AG08396 (cell line): ENCODE results near the gene CNIH2.
"Not testable (repeated sequence)": the region's sequence is repeated elsewhere in the genome, so short reads cannot be mapped to it uniquely, and the experiment has no call there.

ENCODE experiments used
- DNase-seq: peaks from one replicate; pipeline ENCODE4 v3.0.0; 2012; ENCODE audit warnings: low spot score, mixed read lengths

Gene CNIH2

DNA sequence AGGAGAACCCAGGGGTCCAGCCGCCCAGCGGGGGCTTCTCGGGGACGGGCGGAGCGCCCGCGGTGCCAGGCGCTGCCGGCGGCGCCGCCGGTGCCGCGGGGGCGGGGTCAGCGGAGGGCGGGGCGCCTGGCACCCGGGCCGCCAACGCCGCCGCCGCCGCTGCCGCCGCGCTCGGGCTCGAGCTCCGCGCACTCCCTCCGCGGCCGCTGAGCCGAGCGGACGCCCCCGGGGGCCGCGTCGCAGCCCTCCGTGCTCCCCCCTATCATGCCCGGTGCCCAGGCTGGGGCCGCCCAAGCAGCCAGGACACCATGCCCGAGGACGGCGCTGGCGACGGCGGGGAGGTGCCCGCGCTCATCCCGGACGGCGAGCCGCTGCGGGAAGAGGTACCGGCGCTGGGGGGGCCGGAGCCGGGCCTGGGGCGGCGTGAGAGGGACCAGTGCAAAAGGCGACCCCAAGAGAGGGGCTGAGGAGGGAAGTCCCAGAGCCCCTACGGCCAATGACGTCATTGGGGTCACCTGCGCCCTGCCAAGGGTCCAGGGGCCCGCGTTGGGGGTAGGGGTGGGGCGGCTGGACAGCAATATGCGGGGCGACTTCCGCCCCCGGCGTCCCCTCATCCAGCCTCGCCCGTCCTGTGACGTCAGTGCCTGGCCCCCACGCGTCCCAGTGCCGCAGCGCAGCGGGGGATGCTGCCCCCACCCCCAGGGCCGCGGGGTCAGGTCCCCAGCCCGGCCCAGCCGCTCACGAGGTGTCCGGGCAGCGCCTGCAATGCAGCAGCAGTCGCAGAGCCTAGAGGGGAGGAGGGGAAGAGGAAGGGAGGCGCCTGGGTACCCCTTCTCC, 13.9 kb downstream of the CNIH2 start, which contains the start of gene TMEM151A:
Gene TMEM151A (plus strand): TSS at position 189 of the 837 bp plus-strand sequence. CDS start 120 bp downstream, at position 309.
- no peak for DNase-seq

DNA sequence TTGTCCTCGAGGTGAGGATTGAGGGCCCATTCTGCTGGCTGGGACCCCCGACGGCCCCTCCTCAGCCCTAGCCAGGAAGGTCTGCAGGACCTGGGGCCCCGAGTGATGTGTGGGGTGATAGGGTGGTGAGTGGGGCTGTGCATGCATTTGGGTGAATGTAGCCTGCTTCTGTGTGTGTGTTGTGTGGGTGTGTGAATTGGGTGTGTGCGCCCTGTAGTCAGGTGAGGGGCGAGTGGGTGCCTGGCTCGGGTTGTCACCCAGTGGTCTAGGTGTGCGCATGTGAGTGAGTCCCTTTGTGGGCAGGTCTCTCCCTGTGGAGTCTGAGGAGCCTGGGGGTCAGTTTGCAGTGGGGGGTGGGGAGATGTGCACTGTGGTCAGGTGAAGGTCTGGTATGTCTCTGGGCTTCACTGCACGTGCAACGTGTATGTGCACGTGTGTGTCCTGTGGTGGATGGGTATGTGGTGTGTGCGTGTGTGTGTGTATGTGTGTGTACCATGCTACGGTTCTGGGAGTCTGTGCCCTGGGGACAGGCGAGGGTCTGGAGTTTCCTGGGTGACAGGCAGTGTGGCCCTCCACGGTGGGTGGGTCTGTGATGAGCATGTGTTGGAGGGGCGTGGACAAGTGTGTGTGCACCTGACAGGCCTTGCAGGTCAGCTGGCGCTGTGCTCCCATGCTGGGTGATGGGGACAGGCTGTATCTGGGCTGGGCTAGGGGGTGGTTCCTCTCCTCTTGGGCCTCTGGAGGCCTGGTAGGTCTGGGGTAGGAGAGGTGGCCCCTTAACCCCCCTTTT, 14.8 kb downstream of the CNIH2 start:
- DNase-seq = no peak

DNA sequence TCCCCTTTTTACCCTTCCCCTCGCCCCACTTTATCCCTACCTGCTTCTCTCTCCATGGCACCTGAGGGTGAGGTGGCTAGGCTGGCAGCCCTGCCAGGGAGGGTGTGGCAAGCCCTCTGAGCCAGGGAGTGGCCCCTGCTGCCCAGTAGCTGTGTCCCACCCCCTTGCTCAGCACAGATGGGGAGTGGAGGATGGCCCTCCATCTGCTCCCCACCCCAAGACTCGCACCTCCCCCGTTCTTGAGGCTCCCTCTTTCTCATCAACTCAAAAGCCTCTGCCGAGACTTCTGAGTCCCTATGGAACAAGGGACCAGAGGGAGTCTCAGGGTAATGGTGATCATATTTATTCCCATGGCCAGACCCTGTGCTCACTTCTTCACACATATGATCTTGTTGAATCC, 15.4 kb downstream of the CNIH2 start:
- DNase-seq = no peak

DNA sequence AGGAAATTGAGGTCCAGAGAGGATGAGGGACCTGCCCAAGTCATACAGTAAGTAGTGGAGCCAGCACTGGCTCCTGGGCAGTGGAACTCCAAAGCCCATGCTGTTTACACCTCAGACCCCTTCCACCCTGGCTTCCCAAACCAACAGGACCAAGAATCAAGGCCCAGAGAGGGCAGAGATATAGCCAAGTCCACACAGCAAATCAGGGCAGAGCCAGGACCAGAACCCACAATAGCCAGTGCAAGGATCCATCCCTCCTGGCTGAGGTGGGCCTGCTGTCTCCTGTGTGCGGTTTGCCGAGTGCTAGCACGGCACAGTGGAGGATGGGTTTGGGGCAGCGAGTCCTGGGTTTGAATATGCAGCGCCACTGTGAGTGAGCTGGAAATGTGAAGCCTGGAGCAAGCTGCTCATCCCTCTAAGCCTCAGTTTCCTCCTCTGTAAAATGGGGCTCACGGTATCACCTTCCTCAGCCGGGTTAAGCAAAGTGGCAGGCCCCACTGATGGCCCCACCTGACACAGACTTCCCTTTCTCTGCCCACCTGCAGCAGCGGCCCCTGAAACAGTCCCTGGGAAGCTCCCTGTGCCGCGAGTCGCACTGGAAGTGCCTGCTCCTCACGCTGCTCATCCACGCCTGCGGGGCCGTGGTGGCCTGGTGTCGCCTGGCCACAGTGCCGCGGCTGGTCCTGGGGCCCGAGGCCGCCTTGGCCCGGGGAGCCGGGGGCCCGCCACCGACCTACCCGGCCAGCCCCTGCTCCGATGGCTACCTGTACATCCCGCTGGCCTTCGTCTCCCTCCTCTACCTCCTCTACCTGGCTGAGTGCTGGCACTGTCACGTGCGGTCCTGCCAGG, 16.0 kb downstream of the CNIH2 start:
- DNase-seq = no peak

- DNase-seq = no peak
These were observed 16.9 kb downstream of the CNIH2 start for GRCh38 chr11:66294626-66295620.

GRCh38 chr11:66297610-66298009, 19.6 kb downstream of the CNIH2 start:
- DNase-seq = no peak

DNA sequence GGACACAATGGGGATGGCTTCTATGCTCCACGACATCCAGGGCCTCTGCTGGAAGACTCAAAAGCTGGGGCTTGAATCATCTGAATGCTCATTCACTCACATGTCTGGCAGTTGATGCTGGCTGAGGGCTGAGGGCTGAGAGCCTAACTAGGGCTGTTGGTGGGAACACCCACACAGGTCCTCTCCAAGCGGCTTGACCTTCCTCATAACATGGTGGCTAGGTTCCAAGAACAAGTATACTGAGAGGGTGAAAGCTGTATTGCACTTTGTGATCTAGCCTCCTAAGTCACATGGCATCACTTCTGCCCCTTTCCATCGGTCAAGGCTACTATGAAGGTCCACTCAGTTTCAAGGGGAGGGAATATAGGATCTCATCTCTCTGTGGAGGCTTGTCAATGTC, 21.2 kb downstream of the CNIH2 start:
- DNase-seq = no peak

- DNase-seq = no peak
These were observed 24.7 kb downstream of the CNIH2 start for GRCh38 chr11:66302656-66303055.

- no peak for DNase-seq
These were observed 31.5 kb downstream of the CNIH2 start for GRCh38 chr11:66309475-66309874.

DNA sequence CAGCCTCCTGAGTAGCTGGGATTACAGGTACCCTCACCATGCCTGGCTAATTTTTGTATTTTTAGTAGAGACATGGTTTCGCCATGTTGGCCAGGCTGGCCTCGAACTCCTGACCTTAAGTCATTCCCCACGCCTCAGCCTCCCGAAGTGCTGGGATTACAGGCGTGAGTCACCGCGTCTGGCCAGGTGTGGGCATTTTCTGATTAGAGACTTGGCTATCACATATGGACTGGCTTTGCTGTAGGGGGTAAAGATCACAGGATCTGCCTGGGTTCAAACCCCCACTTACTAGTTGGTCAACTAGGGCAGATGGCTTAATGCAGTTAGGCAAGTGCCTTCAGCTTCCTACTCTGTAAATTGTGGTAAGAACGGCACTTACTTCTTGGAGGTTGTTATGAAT, 32.3 kb downstream of the CNIH2 start:
- no peak for DNase-seq

GRCh38 chr11:66310803-66311440, 32.9 kb downstream of the CNIH2 start:
- DNase-seq = not testable (repeated sequence)

DNA sequence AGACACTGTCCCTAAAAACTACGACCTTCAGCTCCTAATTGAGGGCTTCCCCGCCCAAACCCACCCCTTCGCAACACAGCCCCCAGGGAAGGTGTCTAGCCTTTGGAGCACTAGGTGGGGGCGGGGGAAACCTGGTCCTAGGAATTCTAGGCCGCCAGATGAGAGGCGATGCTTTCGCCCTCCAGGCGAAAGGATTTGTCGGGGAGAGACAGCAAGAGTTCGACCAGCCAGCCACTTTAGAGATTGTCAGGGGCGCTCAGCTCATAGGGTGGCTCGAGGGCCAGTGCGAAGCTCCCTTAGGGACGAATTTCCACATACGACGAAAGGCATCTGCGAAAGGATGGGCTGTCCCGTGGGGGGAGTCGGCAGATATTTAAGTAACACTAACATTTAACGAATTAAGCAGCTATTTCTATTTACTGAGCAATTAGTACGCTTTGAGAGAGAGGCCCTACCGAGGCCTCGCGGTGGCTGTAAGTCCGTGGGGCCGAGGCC, 33.5 kb downstream of the CNIH2 start:
- DNase-seq = no peak

GRCh38 chr11:66311965-66312548, 34.1 kb downstream of the CNIH2 start:
- DNase-seq = peak; percentile 86

GRCh38 chr11:66312549-66313320, 34.8 kb downstream of the CNIH2 start:
- DNase-seq = peak; percentile 98

- no peak for DNase-seq
These were observed 35.6 kb downstream of the CNIH2 start for GRCh38 chr11:66313321-66314185.

- no peak for DNase-seq
These were observed 36.2 kb downstream of the CNIH2 start for GRCh38 chr11:66314186-66314501.

- no peak for DNase-seq
These were observed 36.9 kb downstream of the CNIH2 start for GRCh38 chr11:66314561-66315497.
